GM06990 (cell line): ENCODE data around the gene KCNIP1.

ENCODE experiments used
- DNase-seq: peaks from one replicate; pipeline ENCODE4 v3.0.0-alpha.2; 2011; ENCODE audit not compliant: insufficient read length; ENCODE audit errors: extremely low read depth
- H3K27me3 ChIP-seq: replicated peaks from 2 replicates; pipeline ENCODE4 v1.6.0; 2011; ENCODE audit warnings: low read length; ENCODE audit not compliant: control insufficient read depth, insufficient read depth
- H3K36me3 ChIP-seq: 2 replicates; pipeline ENCODE4 v1.5.1; 2011; ENCODE audit warnings: low read length; ENCODE audit not compliant: control insufficient read depth, insufficient read depth
- H3K4me3 ChIP-seq: replicated peaks from 2 replicates; pipeline ENCODE4 v1.5.1; 2011; ENCODE audit warnings: low read depth, mild to moderate bottlenecking, control low read depth, low read length
- CTCF ChIP-seq: IDR thresholded peaks from 2 replicates; pipeline ENCODE4 v1.5.1; 2011; ENCODE audit warnings: low read length, control low read depth, mild to moderate bottlenecking, inconsistent platforms; ENCODE audit not compliant: insufficient read depth, poor library complexity, severe bottlenecking

The KCNIP1 gene

GRCh38 chr5:170562875-170563228 lies 59.0 kb downstream of the KCNIP1 start:
- no peak overlapping the region for H3K4me3 ChIP-seq
- peaks cover 5% of the 10 kb centered on the region for H3K27me3 ChIP-seq
- no peak for DNase-seq
- TF ChIP-seq CTCF = no peak
- no peaks in the 10 kb centered on the region for H3K36me3 ChIP-seq

DNA sequence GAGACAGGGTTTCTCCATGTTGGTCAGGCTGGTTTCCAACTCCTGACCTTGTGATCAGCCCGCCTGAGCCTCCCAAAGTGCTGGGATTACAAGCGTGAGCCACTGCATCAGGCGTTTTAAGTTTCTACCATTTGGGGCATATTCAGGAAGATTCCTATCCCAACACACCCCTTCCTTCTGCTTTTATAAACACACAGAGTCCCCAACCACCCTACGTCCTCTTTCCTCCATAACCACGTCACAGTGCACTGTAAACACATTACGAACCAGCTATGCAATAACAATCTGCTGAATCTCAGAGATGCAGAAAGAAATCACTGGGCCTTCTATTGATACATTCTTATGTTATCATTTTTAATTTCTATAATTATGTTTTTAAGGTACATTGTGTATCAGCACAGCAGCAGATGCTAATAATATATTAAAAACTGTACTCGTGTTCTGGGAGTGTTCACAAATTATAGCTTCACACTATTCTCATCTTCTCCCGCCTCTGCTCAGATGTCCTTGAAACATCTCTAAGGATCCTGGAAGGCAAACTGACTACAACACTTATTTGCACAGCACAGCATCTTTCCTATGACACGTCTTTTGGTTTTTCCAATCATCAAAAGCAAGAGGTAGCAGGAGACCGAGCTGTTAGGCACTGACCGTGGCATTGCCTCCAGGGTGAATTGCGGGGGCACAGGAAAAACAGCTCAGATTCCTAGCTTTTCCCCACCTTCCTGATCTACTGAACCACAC lies 60.2 kb downstream of the KCNIP1 start:
- peaks cover 5% of the 10 kb centered on the region for H3K27me3 ChIP-seq
- H3K36me3 ChIP-seq = no peaks in the 10 kb centered on the region
- TF ChIP-seq CTCF = no peak
- no peak overlapping the region for H3K4me3 ChIP-seq
- no peak for DNase-seq

- no peak for TF ChIP-seq CTCF
- no peak for DNase-seq
- peaks cover 5% of the 10 kb centered on the region for H3K27me3 ChIP-seq
- H3K4me3 ChIP-seq = no peak overlapping the region
- H3K36me3 ChIP-seq = no peaks in the 10 kb centered on the region
Measured at GRCh38 chr5:170565072-170565471, 61.3 kb downstream of the KCNIP1 start.

GRCh38 chr5:170569101-170569500 lies 65.3 kb downstream of the KCNIP1 start:
- Histone ChIP-seq H3K4me3 (no peak overlapping the region), H3K27me3 (peaks cover 4% of the 10 kb centered on the region), H3K36me3 (no peaks in the 10 kb centered on the region)
- TF ChIP-seq CTCF = no peak
- DNase-seq = no peak

DNA sequence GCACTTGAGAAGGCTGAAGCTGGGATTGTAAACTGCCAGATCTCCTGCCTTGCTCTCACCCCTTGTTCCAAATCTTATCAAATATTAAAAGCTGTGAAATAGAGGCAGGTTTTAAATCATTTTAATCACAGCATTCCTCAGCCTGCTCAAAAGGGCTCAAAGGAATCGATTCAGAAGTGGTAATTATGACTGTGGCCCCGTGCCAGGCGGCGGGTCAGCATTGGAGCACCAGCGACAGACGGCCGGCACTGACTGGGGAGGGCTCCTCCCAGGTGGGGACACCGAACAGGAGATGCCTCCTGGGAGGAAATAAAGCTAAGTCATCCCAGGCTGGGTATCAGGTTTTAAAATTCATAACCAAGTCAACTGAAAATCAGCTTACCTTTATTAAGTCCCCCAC lies 66.7 kb downstream of the KCNIP1 start:
- H3K4me3 ChIP-seq = no peak overlapping the region
- no peak for TF ChIP-seq CTCF
- H3K27me3 ChIP-seq = peaks cover 4% of the 10 kb centered on the region
- H3K36me3 ChIP-seq = no peaks in the 10 kb centered on the region
- DNase-seq = no peak

- peaks cover 4% of the 10 kb centered on the region for H3K27me3 ChIP-seq
- H3K36me3 ChIP-seq = no peaks in the 10 kb centered on the region
- DNase-seq = no peak
- H3K4me3 ChIP-seq = no peak overlapping the region
- no peak for TF ChIP-seq CTCF
Measured at GRCh38 chr5:170571281-170571731, 67.5 kb downstream of the KCNIP1 start.
